HUES6 (cell line): ENCODE data around the gene PRDM16.

Experiments used
- H3K27ac ChIP-seq: 2 replicates; pipeline ENCODE4 v1.7.0; 2013; ENCODE audit warnings: low read depth, mild to moderate bottlenecking, low read length, inconsistent platforms
- H3K27me3 ChIP-seq: 2 replicates; pipeline ENCODE4 v1.6.1; 2013; ENCODE audit warnings: low read length; ENCODE audit not compliant: control insufficient read depth, insufficient read depth
- H3K36me3 ChIP-seq: 2 replicates; pipeline ENCODE4 v1.6.1; 2013; ENCODE audit warnings: low read length; ENCODE audit not compliant: control insufficient read depth, insufficient read depth
- H3K4me1 ChIP-seq: 2 replicates; pipeline ENCODE4 v1.6.1; 2013; ENCODE audit warnings: low read length; ENCODE audit not compliant: control insufficient read depth, insufficient read depth
- H3K4me3 ChIP-seq: 2 replicates; pipeline ENCODE4 v1.5.1; 2013; ENCODE audit warnings: low read depth, low read length
- H3K9ac ChIP-seq: one replicate; pipeline ENCODE4 v1.6.1; 2013; ENCODE audit warnings: mild to moderate bottlenecking, low read length
- H3K9me3 ChIP-seq: 2 replicates; pipeline ENCODE4 v1.6.1; 2013; ENCODE audit warnings: low read depth, low read length; ENCODE audit not compliant: control insufficient read depth, insufficient read depth

PRDM16 gene

GRCh38 chr1:3323796-3324703 lies 255.0 kb downstream of the PRDM16 start:
- H3K4me1 ChIP-seq, result peaks cover 8% of the 10 kb centered on the region; the same call in 1 of the 2 replicates
- H3K9me3 ChIP-seq, result no peaks in the 10 kb centered on the region; the same call in 1 of the 2 replicates
- no peak overlapping the region for H3K27ac ChIP-seq
- no peaks in the 10 kb centered on the region for H3K36me3 ChIP-seq
- no peaks in the 10 kb centered on the region for H3K27me3 ChIP-seq
- peak overlapping the region; percentile 0 for H3K9ac ChIP-seq
- no peak overlapping the region for H3K4me3 ChIP-seq

GRCh38 chr1:3324704-3325535 lies 255.9 kb downstream of the PRDM16 start:
- peaks cover 11% of the 10 kb centered on the region; the same call in 1 of the 2 replicates for H3K4me1 ChIP-seq
- no peaks in the 10 kb centered on the region; the same call in 1 of the 2 replicates for H3K9me3 ChIP-seq
- H3K36me3 ChIP-seq, result no peaks in the 10 kb centered on the region
- H3K27ac ChIP-seq, result no peak overlapping the region
- no peak overlapping the region for H3K4me3 ChIP-seq
- H3K9ac ChIP-seq, result peak overlapping the region; percentile 0
- no peaks in the 10 kb centered on the region for H3K27me3 ChIP-seq

GRCh38 chr1:3326516-3327388 lies 257.7 kb downstream of the PRDM16 start:
- no peak overlapping the region for H3K9ac ChIP-seq
- no peak overlapping the region for H3K27ac ChIP-seq
- no peak overlapping the region for H3K4me3 ChIP-seq

GRCh38 chr1:3327389-3327702 lies 258.3 kb downstream of the PRDM16 start:
- H3K36me3 ChIP-seq, result no peaks in the 10 kb centered on the region
- H3K9me3 ChIP-seq, result no peaks in the 10 kb centered on the region; the same call in 1 of the 2 replicates
- no peak overlapping the region for H3K4me3 ChIP-seq
- H3K4me1 ChIP-seq, result peaks cover 12% of the 10 kb centered on the region; the same call in 1 of the 2 replicates
- H3K9ac ChIP-seq, result no peak overlapping the region
- no peaks in the 10 kb centered on the region for H3K27me3 ChIP-seq
- H3K27ac ChIP-seq, result no peak overlapping the region

More at GRCh38 chr1:3326516-3327388, 257.7 kb downstream of the PRDM16 start:
- Histone ChIP-seq H3K9me3 (no peaks in the 10 kb centered on the region; the same call in 1 of the 2 replicates), H3K36me3 (no peaks in the 10 kb centered on the region), H3K4me1 (peaks cover 12% of the 10 kb centered on the region; the same call in 1 of the 2 replicates), H3K27me3 (no peaks in the 10 kb centered on the region)

GRCh38 chr1:3327936-3328590 lies 259.1 kb downstream of the PRDM16 start:
- H3K4me1 ChIP-seq, result peaks cover 12% of the 10 kb centered on the region; the same call in 1 of the 2 replicates

GRCh38 chr1:3329640-3330281 lies 260.8 kb downstream of the PRDM16 start:
- no peaks in the 10 kb centered on the region for H3K27me3 ChIP-seq

More at GRCh38 chr1:3327936-3328590, 259.1 kb downstream of the PRDM16 start:
- Histone ChIP-seq H3K27ac (no peak overlapping the region), H3K9me3 (no peaks in the 10 kb centered on the region; the same call in 1 of the 2 replicates), H3K27me3 (no peaks in the 10 kb centered on the region), H3K4me3 (no peak overlapping the region), H3K36me3 (no peaks in the 10 kb centered on the region), H3K9ac (no peak overlapping the region)

GRCh38 chr1:3330771-3331245 lies 261.8 kb downstream of the PRDM16 start:
- Histone ChIP-seq H3K36me3 (no peaks in the 10 kb centered on the region), H3K9me3 (no peaks in the 10 kb centered on the region), H3K27me3 (no peaks in the 10 kb centered on the region), H3K4me1 (peaks cover 12% of the 10 kb centered on the region; the same call in 1 of the 2 replicates), H3K4me3 (no peak overlapping the region), H3K9ac (no peak overlapping the region), H3K27ac (no peak overlapping the region)

More at GRCh38 chr1:3329640-3330281, 260.8 kb downstream of the PRDM16 start:
- H3K27ac ChIP-seq, result no peak overlapping the region
- H3K9me3 ChIP-seq, result no peaks in the 10 kb centered on the region; the same call in 1 of the 2 replicates
- peaks cover 12% of the 10 kb centered on the region; the same call in 1 of the 2 replicates for H3K4me1 ChIP-seq
- H3K9ac ChIP-seq, result no peak overlapping the region
- H3K36me3 ChIP-seq, result no peaks in the 10 kb centered on the region
- no peak overlapping the region for H3K4me3 ChIP-seq

- Histone ChIP-seq H3K27me3 (no peaks in the 10 kb centered on the region), H3K4me1 (peaks cover 12% of the 10 kb centered on the region; the same call in 1 of the 2 replicates), H3K36me3 (no peaks in the 10 kb centered on the region), H3K9me3 (peaks cover 6% of the 10 kb centered on the region; the same call in 1 of the 2 replicates), H3K9ac (no peak overlapping the region), H3K4me3 (no peak overlapping the region), H3K27ac (no peak overlapping the region)
These were observed 262.6 kb downstream of the PRDM16 start for GRCh38 chr1:3331564-3331963.

GRCh38 chr1:3332043-3332442 lies 263.0 kb downstream of the PRDM16 start:
- no peak overlapping the region for H3K9ac ChIP-seq
- H3K27ac ChIP-seq, result no peak overlapping the region
- H3K4me1 ChIP-seq, result peaks cover 12% of the 10 kb centered on the region; the same call in 1 of the 2 replicates
- H3K9me3 ChIP-seq, result peaks cover 11% of the 10 kb centered on the region; the same call in 1 of the 2 replicates
- no peak overlapping the region for H3K4me3 ChIP-seq
- no peaks in the 10 kb centered on the region for H3K27me3 ChIP-seq
- no peaks in the 10 kb centered on the region for H3K36me3 ChIP-seq
